Fibroblast of gingiva (primary cell): ENCODE data around the gene TRMT2A.

Experiments used
- DNase-seq: peaks from one replicate; pipeline ENCODE4 v3.0.0-alpha.2; 2011; ENCODE audit warnings: low read depth

The TRMT2A gene

GRCh38 chr22:20063271-20064139 lies 53.5 kb downstream of the TRMT2A start:
- DNase-seq: no peak

DNA sequence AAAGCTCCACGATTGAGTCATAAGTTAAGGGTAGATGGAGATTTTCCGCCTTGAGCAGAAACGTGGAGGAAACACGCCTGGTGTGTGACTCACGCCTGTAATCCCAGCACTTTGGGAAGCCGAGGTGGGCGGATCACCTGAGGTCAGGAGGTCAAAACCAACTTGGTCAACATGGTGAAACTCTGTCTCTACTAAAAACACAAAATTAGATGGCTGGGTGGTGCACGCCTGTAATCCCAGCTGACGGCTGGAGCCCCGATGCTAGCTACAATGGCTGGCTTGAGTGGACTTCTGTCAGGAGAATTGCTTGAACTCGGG lies 54.3 kb downstream of the TRMT2A start:
- DNase-seq: no peak

GRCh38 chr22:20062043-20062765 lies 54.8 kb downstream of the TRMT2A start:
- DNase-seq: no peak
